GM21717 (cell line): Measurements from ENCODE around the gene NCKAP5.

Source experiments
- ATAC-seq: cut with Tn5 transposase; IDR thresholded peaks from one replicate; pipeline ENCODE4 v1.9.1; 2021; ENCODE audit warnings: mild to moderate bottlenecking, moderate library complexity; ENCODE audit not compliant: unreplicated experiment

NCKAP5 gene

DNA sequence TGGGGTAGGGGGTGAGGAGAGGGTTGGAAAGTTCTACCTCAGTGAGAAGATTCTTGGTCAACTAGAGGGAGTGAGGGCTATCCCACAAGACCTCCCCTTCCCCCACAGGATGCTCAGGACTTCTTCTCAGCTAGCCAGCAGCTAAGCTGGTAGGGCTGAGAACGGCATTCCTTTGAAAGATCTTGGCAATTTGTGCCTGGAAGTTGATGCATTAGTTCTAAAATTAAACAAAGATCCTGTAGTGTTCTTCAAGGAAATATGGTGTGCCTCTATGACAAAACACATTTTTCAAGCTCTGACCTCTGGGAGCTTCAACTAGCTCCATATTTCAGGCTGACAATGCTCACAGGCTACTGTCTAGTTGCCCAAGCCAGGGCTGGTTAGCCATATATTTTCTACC, 900.6 kb downstream of the NCKAP5 start:
- no peak for ATAC-seq

- ATAC-seq = no peak
Measured at GRCh38 chr2:132665401-132666140, 902.7 kb downstream of the NCKAP5 start.

GRCh38 chr2:132664096-132664495, 904.2 kb downstream of the NCKAP5 start:
- ATAC-seq = no peak

- no peak for ATAC-seq
Measured at GRCh38 chr2:132662732-132663131, 905.5 kb downstream of the NCKAP5 start.

DNA sequence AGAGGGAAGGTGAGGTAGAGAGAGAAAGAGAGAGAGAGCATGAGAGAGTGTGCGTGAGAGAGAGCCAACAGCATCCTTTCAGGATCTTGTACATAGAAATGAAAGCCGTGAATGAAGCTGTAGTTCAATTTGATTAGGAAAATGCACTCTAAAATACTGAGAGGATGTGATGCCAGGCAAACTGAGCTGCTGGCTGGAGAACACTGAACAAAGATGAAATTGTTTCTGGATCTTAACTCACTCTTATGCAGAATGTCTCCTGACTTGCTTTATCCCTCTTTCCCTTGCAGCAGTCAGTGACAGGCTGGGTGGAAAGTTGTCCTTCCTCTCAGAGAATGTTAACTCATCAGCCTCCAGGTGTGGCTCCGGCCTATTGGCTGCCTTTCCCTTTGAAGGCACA, 908.9 kb downstream of the NCKAP5 start:
- no peak for ATAC-seq

DNA sequence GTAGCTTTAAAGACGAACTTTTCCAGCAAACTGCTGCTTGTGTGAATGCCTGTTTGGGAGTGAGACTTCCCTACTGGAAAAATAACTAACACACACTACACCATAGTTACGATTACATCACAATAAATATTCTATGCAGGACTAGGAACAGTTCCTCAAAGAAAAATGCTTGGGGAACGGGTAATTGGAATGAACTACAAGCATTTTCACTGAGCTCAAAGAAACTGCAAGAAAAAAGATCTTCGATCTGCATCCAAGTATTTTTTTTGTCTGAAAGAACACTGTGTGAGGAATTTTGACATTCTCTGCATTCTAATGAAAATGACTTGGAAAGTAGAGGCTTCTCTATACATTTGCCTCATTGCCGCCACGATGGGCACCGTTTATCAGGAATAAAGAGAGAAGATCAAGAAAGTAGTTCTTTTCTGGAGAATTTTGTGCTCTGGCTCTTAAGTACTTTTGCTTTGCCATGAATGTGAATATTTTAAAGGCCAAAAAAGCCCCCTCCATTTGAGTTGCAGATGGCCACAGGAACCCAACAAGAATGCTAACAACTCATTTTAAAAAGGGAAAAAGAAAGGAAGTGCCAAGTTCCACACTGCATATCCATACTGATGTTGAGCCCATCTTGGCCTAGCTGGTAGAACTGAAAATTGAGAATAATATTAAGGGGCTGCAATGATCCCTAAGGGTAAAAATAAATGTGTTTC, 911.8 kb downstream of the NCKAP5 start:
- ATAC-seq = no peak

DNA sequence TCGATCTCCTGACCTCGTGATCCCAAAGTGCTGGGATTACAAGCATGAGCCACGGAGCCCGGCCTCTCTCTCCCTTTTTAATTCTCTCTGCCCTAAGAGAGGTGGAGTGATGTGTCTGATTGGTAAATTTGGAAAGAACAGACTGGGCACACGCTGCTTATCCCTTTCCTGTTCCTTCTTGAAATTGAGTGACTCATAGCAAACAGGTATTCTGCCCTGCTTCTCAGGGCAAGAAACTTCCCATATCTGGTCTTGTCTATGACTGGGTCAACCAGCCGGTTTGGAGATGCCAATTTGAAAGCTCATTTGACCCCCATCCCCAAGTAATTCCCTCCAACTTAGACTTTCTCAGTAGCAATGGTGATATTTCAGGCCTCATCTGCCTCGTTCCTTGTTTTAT, 913.3 kb downstream of the NCKAP5 start:
- no peak for ATAC-seq

DNA sequence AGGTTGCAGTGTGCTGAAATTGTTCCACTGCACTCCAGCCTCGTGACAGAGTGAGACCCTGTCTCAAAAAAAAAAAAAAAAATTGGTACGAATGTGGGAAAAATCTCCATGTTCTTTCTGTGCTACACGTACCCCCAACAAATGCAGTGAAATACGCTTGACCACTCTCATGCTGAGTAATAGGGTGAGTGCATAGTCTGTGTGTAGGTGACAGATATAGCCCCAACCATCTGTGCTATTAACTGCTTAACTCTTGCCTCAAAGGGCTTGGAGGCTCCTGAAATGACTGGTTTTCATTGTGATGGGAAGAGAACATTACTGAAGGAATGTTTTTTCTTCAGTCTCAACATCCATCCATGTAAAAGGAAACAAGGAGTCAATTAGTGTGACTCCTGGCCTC, 913.9 kb downstream of the NCKAP5 start:
- ATAC-seq = no peak

- no peak for ATAC-seq
Measured at GRCh38 chr2:132652474-132652873, 915.8 kb downstream of the NCKAP5 start.

GRCh38 chr2:132651115-132652045, 916.9 kb downstream of the NCKAP5 start:
- ATAC-seq = no peak

- no peak for ATAC-seq
Measured at GRCh38 chr2:132646540-132647108, 921.6 kb downstream of the NCKAP5 start.

DNA sequence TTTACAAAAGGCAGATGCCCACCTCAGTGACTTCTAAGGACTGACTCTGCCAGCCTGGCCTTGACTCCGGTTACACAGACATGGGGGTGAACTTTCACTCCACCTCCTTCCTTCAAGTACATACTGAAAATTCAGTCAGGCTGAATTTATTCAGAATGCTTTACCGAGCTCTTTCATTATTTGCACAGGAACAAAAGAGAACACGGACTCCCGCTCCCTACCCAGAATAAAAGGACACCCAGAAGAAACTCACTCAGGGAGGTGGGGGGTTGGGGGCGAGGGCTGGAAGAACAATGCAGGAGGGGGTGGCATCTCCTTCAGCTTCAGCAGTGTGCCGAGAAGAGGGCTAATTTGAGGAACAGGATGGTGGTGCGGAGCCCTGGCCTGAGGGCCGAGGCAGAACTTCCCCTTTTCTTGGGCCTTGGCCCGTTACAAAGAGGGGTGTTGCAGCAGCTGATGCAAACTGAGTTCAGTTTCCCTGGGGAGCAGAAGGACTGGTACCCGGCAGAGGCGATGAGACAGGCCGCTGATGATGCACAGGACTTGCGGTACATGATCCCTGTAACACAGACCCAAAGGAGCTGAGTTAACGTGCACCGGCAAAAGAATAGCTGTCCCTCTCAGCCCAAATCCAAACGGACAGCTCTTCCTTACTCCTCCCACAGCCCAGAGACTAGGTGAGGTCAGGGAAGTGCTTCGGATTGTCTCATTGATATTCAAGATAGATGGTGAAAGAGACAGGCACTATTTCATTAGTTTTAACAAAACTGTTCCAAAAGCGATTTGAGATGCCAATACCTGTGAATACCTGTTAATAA, 922.3 kb downstream of the NCKAP5 start:
- ATAC-seq = no peak

GRCh38 chr2:132645176-132645575, 923.1 kb downstream of the NCKAP5 start:
- ATAC-seq = no peak

DNA sequence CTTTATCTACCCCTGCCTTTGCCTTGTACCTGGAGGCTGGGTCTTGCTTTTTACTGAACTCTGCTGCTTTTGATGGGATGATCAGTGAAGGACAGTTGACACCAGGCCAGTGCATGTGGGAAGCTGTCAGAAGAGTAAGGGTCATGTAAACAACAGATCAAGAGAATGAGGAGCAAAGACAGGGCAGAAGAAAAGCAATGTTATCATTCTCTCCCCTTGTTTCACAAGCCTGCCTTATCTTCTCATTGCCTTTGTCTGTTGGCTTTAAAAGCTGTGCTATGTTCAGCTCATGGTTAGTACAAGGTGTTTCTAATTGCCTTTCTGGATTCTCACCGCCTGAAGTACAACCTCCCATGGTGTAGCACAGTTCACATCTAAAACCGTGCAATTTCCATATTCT, 925.8 kb downstream of the NCKAP5 start:
- no peak for ATAC-seq

- no peak for ATAC-seq
Measured at GRCh38 chr2:132641819-132642218, 926.4 kb downstream of the NCKAP5 start.

DNA sequence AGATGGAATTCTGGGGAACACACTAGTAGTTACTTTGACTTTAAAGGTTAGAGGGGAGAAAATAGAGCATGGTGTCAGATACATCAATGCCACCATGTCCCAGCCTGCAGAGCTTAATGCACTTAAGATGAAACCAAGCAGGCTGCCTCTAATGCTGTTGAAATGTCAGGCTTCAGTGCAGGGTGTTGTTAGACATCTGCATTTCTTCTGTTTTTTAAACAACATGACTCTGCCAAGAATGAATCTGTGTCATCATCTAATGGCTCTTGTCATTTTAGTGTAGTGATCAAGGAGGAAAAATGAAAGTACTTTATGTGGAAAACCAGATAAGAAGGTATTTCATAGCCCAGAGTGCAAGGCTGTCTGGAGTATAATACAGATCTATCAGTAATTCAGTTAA, 928.1 kb downstream of the NCKAP5 start:
- ATAC-seq = no peak

GRCh38 chr2:132638313-132639040, 929.8 kb downstream of the NCKAP5 start:
- no peak for ATAC-seq

- no peak for ATAC-seq
Measured at GRCh38 chr2:132636346-132636745, 931.9 kb downstream of the NCKAP5 start.

DNA sequence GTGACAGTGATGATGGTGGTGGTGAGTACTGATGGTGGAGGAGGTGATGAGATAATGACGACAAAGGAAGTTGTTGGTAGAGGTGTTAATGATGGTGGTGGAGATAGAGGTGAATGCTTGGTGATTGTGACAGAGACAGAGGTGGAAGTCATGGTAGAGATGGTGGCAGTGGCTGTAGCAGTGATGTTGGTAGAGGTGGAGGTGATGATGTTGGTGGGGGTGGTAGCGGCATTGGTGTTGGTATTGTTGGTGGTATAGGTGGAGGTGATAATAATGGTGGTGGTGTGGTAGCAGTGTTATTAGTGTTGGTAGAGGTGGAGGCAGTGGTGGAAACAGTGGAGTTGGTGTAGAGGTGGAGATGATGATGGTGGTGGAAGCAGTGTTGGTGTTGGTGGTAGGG, 934.6 kb downstream of the NCKAP5 start:
- ATAC-seq = no peak
